Measurements from ENCODE around the gene TFG.

DNA sequence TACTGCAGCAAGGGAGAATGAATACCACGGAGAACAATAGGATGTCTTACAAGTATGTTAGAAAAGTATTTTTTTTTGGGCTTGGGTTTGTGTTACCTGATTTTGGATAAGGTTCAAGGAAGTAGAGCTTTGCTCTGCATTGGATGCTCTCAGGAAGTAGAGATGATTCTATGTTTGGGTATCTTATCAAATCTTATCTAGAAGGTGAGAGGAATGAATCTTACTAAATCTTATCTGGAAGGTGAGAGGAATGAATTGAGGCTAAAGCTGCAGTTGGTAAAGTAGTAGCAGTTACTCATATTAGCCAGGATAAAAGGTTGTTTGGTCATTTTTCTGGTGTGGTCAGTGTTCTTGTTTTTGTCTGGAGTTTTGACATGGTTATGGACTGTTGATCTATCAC is 17.4 kb downstream of the TFG start:
- TF ChIP-seq POLR2A (conservative IDR thresholded peaks at IDR 0.05) (no peak), GATAD2A (IDR thresholded peaks at IDR 0.05) (no peak), HOXB6 (CRISPR knock-in tag; IDR thresholded peaks at IDR 0.05; ENCODE audit: borderline replicate concordance) (no peak), GABPA (tag; conservative IDR thresholded peaks at IDR 0.05; ENCODE audit: low read depth) (no peak), CREBBP (IDR thresholded peaks at IDR 0.05; ENCODE audit: low read depth, low read length) (no peak), ZKSCAN1 (IDR thresholded peaks at IDR 0.05; ENCODE audit: low read depth, low read length) (no peak), SREBF2 (CRISPR knock-in tag; IDR thresholded peaks at IDR 0.05) (no peak), KDM2B (CRISPR knock-in tag; IDR thresholded peaks at IDR 0.05) (no peak)
